IMR-90 (cell line): Measurements from ENCODE around the gene KRT83. TPM values are rescaled to one million over a fixed set of nuclear protein-coding genes. Genes with fewer than 3 reads are reported as not detected.

Experiments used
- ATAC-seq: fragments of 200-7000 bp; cut with Tn5 transposase; 2 replicates; pipeline ENCODE4 v1.9.1; 2020; ENCODE audit warnings: low read depth, mild to moderate bottlenecking, moderate library complexity
- BruUV-seq: library from RNA; stranded (reverse); fragments of 400-500 nt; replicated peaks from 2 replicates; lab custom pipeline; 2021; lab: Mats Ljungman, UMichigan
- CTCF ChIA-PET: fragments of 300-600 bp; formaldehyde crosslinking; extraction: SDS; loops from one replicate; lab custom pipeline; 2021; ENCODE audit warnings: antibody characterized with exemption; lab: Yijun Ruan, JAX
- POLR2A ChIA-PET: fragments of 300-600 bp; sonication (Branson Sonifier 250); formaldehyde crosslinking; loops from one replicate; lab custom pipeline; 2022; ENCODE audit warnings: antibody characterized with exemption; ENCODE audit not compliant: unreplicated experiment; lab: Charles Lee
- DNase-seq: peaks from one replicate; pipeline ENCODE4 v3.0.0; 2013
- H2AFZ ChIP-seq: replicated peaks from 2 replicates; pipeline ENCODE3; 2013; ENCODE audit warnings: low read length, mild to moderate bottlenecking; ENCODE audit not compliant: poor library complexity
- H2AK5ac ChIP-seq: 2 replicates; pipeline ENCODE4 v1.6.1; 2013; ENCODE audit warnings: low read depth, low read length, inconsistent platforms
- H2AK9ac ChIP-seq: replicated peaks from 2 replicates; pipeline ENCODE3; 2013; ENCODE audit warnings: mild to moderate bottlenecking, low read depth, low read length, moderate library complexity; ENCODE audit not compliant: poor library complexity
- H2BK120ac ChIP-seq: 2 replicates; pipeline ENCODE4 v1.6.1; 2013; ENCODE audit warnings: low read depth, low read length, inconsistent platforms
- H2BK15ac ChIP-seq: 3 replicates; pipeline ENCODE4 v1.6.1; 2013; ENCODE audit warnings: low read depth, low read length, inconsistent platforms
- H2BK20ac ChIP-seq: 2 replicates; pipeline ENCODE4 v1.6.1; 2013; ENCODE audit warnings: low read depth, mild to moderate bottlenecking, inconsistent platforms, low read length, moderate library complexity
- H2BK5ac ChIP-seq: 2 replicates; pipeline ENCODE4 v1.6.1; 2013; ENCODE audit warnings: mild to moderate bottlenecking, low read depth, low read length, inconsistent platforms; ENCODE audit not compliant: poor library complexity, severe bottlenecking
- H3K14ac ChIP-seq: replicated peaks from 2 replicates; pipeline ENCODE4 v1.6.1; 2013; ENCODE audit warnings: low read depth, low read length, inconsistent platforms
- H3K18ac ChIP-seq: 2 replicates; pipeline ENCODE4 v1.6.1; 2013; ENCODE audit warnings: low read depth, low read length, control low read depth
- H3K23ac ChIP-seq: 2 replicates; pipeline ENCODE4 v1.6.1; 2013; ENCODE audit warnings: low read depth, low read length, inconsistent platforms
- H3K27ac ChIP-seq: 2 replicates; pipeline ENCODE4 v1.5.1; 2013; ENCODE audit warnings: mild to moderate bottlenecking, control low read depth, low read length; ENCODE audit not compliant: insufficient read depth
- H3K27me3 ChIP-seq: 2 replicates; pipeline ENCODE4 v1.6.1; 2013; ENCODE audit warnings: low read length; ENCODE audit not compliant: control insufficient read depth, insufficient read depth
- H3K36me3 ChIP-seq: 2 replicates; pipeline ENCODE4 v1.6.1; 2013; ENCODE audit warnings: low read length, mixed read lengths; ENCODE audit not compliant: control insufficient read depth, insufficient read depth
- H3K4ac ChIP-seq: 2 replicates; pipeline ENCODE4 v1.6.1; 2013; ENCODE audit warnings: low read depth, low read length, inconsistent platforms
- H3K4me1 ChIP-seq: 2 replicates; pipeline ENCODE4 v1.6.1; 2013; ENCODE audit warnings: low read length, mixed read lengths; ENCODE audit not compliant: control insufficient read depth, insufficient read depth
- H3K4me2 ChIP-seq: 2 replicates; pipeline ENCODE4 v1.6.1; 2013; ENCODE audit warnings: low read depth, mild to moderate bottlenecking, control low read depth, low read length, moderate library complexity
- H3K4me3 ChIP-seq: 2 replicates; pipeline ENCODE4 v1.5.1; 2013; ENCODE audit warnings: low read depth, mild to moderate bottlenecking, control low read depth, low read length, moderate library complexity; ENCODE audit not compliant: insufficient read depth
- H3K56ac ChIP-seq: 2 replicates; pipeline ENCODE4 v1.6.1; 2013; ENCODE audit warnings: low read length, inconsistent platforms; ENCODE audit not compliant: insufficient read depth; ENCODE audit errors: extremely low read depth
- H3K79me1 ChIP-seq, 2 experiments: 2 replicates each; pipeline ENCODE4 v1.6.1; 2013; ENCODE audit warnings: low read length in 2 of 2, inconsistent platforms in 1 of 2, low read depth in 1 of 2
- H3K9ac ChIP-seq: 2 replicates; pipeline ENCODE4 v1.6.1; 2013; ENCODE audit warnings: low read depth, low read length, control low read depth
- H3K9me1 ChIP-seq: 2 replicates; pipeline ENCODE4 v1.6.1; 2013; ENCODE audit warnings: low read length, inconsistent platforms; ENCODE audit not compliant: insufficient read depth
- H3K9me3 ChIP-seq: 2 replicates; pipeline ENCODE4 v1.6.1; 2013; ENCODE audit warnings: low read length; ENCODE audit not compliant: control insufficient read depth, insufficient read depth
- H4K20me1 ChIP-seq: 2 replicates; pipeline ENCODE4 v1.6.1; 2013; ENCODE audit warnings: low read length, inconsistent platforms; ENCODE audit not compliant: insufficient read depth
- H4K5ac ChIP-seq: 2 replicates; pipeline ENCODE4 v1.6.1; 2013; ENCODE audit warnings: mild to moderate bottlenecking, low read depth, low read length, control low read depth
- H4K8ac ChIP-seq, 2 experiments: 2 replicates each; pipeline ENCODE4 v1.6.1; 2013; ENCODE audit warnings: low read depth in 2 of 2, low read length in 2 of 2, control low read depth in 1 of 2, inconsistent platforms in 1 of 2
- H4K91ac ChIP-seq: 2 replicates; pipeline ENCODE4 v1.6.1; 2013; ENCODE audit warnings: low read depth, low read length, inconsistent platforms; ENCODE audit not compliant: insufficient read depth
- MAFK ChIP-seq: IDR thresholded peaks from 2 replicates; pipeline ENCODE4 v1.6.1; 2012; ENCODE audit warnings: low read depth, low read length, improper control_type of control experiment
- RFX5 ChIP-seq: IDR thresholded peaks from 2 replicates; pipeline ENCODE4 v1.8.0; 2012; ENCODE audit warnings: low read depth, mild to moderate bottlenecking, low read length, moderate library complexity
- WGBS, 2 experiments: methylation state at CpG; one replicate each; pipeline versions ENCODE4 v1.1.5 to v1.1.7; 2013; ENCODE audit warnings: missing lambda C conversion rate in 2 of 2; ENCODE audit not compliant: insufficient read length in 1 of 2; ENCODE audit errors: extremely low coverage in 2 of 2; 5-methylcytosine and 5-hydroxymethylcytosine counted together
- dilution Hi-C: fragments of 300-500 bp; cut with HindIII; formaldehyde crosslinking; loops from one replicate; pipeline ENCODE4 v1.14.3; 2018; ENCODE audit warnings: low sequenced_read_pairs; ENCODE audit not compliant: unreplicated experiment
- in situ Hi-C: fragments of 300-500 bp; cut with MboI; formaldehyde crosslinking; loops from 3 replicates; pipeline ENCODE4 v1.14.3; 2019; ENCODE audit warnings: low sequenced_read_pairs, inconsistent platforms, mixed read lengths
- intact Hi-C: fragments of 100-400 bp; cut with micrococcal nuclease; formaldehyde crosslinking; loops from 2 replicates; pipeline ENCODE4 v1.10.0; 2022
- polyA plus RNA-seq, 3 experiments: library from polyadenylated mRNA; depleted of rRNA; stranded (reverse); fragments of >200 nt; gene quantifications; 2 replicates each; pipeline ENCODE4 v1.2.3, GENCODE V29; 2012; ENCODE audit warnings: low replicate concordance in 1 of 3
- total RNA-seq: library from RNA; depleted of rRNA; stranded (reverse); fragments of >200 nt; gene quantifications from 2 replicates; pipeline ENCODE4 v1.2.3, GENCODE V29; 2012

Gene KRT83
- total and polyA plus RNA-seq, 2 of the 4 experiments (the other 2 are of a cell fraction), result not detected

DNA sequence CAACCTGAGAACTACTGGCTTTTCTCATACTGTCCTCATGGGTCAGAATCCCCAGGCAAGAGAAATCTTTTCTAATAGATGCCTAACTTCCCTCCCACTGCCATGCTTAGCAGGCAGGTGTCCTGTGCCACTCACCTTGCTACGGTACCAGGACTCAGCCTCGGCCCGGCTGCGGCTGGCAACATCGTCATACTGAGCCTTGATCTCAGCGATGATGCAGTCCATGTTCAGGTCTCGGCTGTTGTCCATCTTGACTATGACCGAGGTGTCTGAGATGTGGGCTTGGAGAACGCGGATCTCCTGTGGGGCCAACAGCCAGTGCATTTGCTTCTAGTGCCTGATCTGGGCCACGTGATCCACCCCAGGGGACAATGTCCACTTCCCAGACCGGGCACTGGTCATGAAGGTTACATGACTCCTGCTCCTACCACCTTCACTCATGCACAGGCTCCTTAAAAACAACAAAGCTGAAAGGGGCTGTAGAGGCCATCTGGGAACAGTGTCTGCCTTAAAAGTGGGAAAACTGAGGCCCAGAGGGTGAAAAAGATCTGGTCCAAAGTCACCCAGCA lies 42.0 kb upstream of the KRT83 start:
- no peak overlapping the region for H3K23ac ChIP-seq
- no peaks in the 10 kb centered on the region for H3K36me3 ChIP-seq
- no peak overlapping the region for H4K5ac ChIP-seq
- H3K27ac ChIP-seq, result no peak overlapping the region
- H3K56ac ChIP-seq, result no peak overlapping the region
- ChIA-PET CTCF (no interaction called here), POLR2A (no interaction called here)
- no peaks in the 10 kb centered on the region for H3K9me3 ChIP-seq
- TF ChIP-seq MAFK (no peak), RFX5 (no peak)
- no peak overlapping the region for H2BK120ac ChIP-seq
- H2AFZ ChIP-seq, result no peak overlapping the region
- BruUV-seq, result no TSS peak
- no peak for ATAC-seq
- no peaks in the 10 kb centered on the region for H3K79me1 ChIP-seq
- no peak overlapping the region for H3K14ac ChIP-seq
- WGBS, 2 experiments, result 92% methylated on average over 10 of the region's 12 CpGs; no CpG with 5 or more reads in 1 of the 2 experiments
- peaks cover 3% of the 10 kb centered on the region; the same call in 1 of the 2 replicates for H3K9me1 ChIP-seq
- H2AK9ac ChIP-seq, result no peak overlapping the region
- H3K4ac ChIP-seq, result no peak overlapping the region
- H4K91ac ChIP-seq, result no peak overlapping the region
- H3K4me2 ChIP-seq, result no peak overlapping the region
- in situ Hi-C loops, result no loop called here
- no peak overlapping the region for H3K18ac ChIP-seq
- no peak overlapping the region for H2AK5ac ChIP-seq
- H3K4me3 ChIP-seq, result no peak overlapping the region
- no peaks in the 10 kb centered on the region for H3K4me1 ChIP-seq
- H3K27me3 ChIP-seq, result peaks cover 61% of the 10 kb centered on the region
- no peak overlapping the region for H2BK5ac ChIP-seq
- no peak for DNase-seq
- dilution Hi-C loops, result no loop called here
- H2BK20ac ChIP-seq, result no peak overlapping the region
- intact Hi-C loops, result no loop called here
- H4K20me1 ChIP-seq, result no peaks in the 10 kb centered on the region
- H2BK15ac ChIP-seq, result no peak overlapping the region
- H3K9ac ChIP-seq, result no peak overlapping the region
- no peak overlapping the region for H4K8ac ChIP-seq
